CD4-positive, alpha-beta T cell treated with Interleukin-4 for 1 hour (primary cell): ENCODE measurements around the gene TMEM174.

Experiments
- DNase-seq, 2 donors: peaks; one replicate each; pipeline ENCODE4 v3.0.0-alpha.2; 2020 to 2022

Gene TMEM174

GRCh38 chr5:73172951-73173350 lies at the start of gene TMEM174:
TSS of gene TMEM174 (plus strand) at chr5:73173193. CDS start at chr5:73173244, 51 bp downstream.
- DNase-seq: no peak

GRCh38 chr5:73125289-73125688 lies 47.7 kb upstream of the TMEM174 start:
- DNase-seq: no peak

GRCh38 chr5:73126381-73126780 lies 46.6 kb upstream of the TMEM174 start:
- no peak for DNase-seq

GRCh38 chr5:73126957-73127356 lies 46.0 kb upstream of the TMEM174 start:
- DNase-seq: no peak

GRCh38 chr5:73129143-73129542 lies 43.9 kb upstream of the TMEM174 start:
- DNase-seq: no peak

- DNase-seq: no peak
Measured at GRCh38 chr5:73130811-73131210, 42.2 kb upstream of the TMEM174 start.

GRCh38 chr5:73131711-73132425 lies 41.1 kb upstream of the TMEM174 start:
- DNase-seq: no peak

GRCh38 chr5:73132759-73133158 lies 40.2 kb upstream of the TMEM174 start:
- no peak for DNase-seq

- DNase-seq: no peak
Measured at GRCh38 chr5:73135021-73135420, 38.0 kb upstream of the TMEM174 start.

- DNase-seq: no peak
Measured at GRCh38 chr5:73135429-73136054, 37.5 kb upstream of the TMEM174 start.

GRCh38 chr5:73136055-73136562 lies 36.9 kb upstream of the TMEM174 start:
- no peak for DNase-seq

- no peak for DNase-seq
Measured at GRCh38 chr5:73137563-73138530, 35.1 kb upstream of the TMEM174 start.

- DNase-seq: no peak
Measured at GRCh38 chr5:73139485-73139884, 33.5 kb upstream of the TMEM174 start.

GRCh38 chr5:73140801-73141200 lies 32.2 kb upstream of the TMEM174 start:
- no peak for DNase-seq

- DNase-seq: no peak
Measured at GRCh38 chr5:73142035-73142434, 31.0 kb upstream of the TMEM174 start.

GRCh38 chr5:73143716-73144115 lies 29.3 kb upstream of the TMEM174 start:
- DNase-seq: no peak

- no peak for DNase-seq
Measured at GRCh38 chr5:73149540-73149939, 23.5 kb upstream of the TMEM174 start.

- DNase-seq: no peak
Measured at GRCh38 chr5:73150876-73151275, 22.1 kb upstream of the TMEM174 start.

- no peak for DNase-seq
Measured at GRCh38 chr5:73151766-73152410, 21.1 kb upstream of the TMEM174 start.

GRCh38 chr5:73152411-73153388 lies 20.3 kb upstream of the TMEM174 start:
- DNase-seq: no peak

GRCh38 chr5:73153513-73153912 lies 19.5 kb upstream of the TMEM174 start:
- no peak for DNase-seq
